HEK293T (cell line): ENCODE results near the gene RFC2.

Experiments
- CTCF ChIA-PET: fragments of 350-600 bp; formaldehyde crosslinking; extraction: SDS; loops from one replicate; lab custom pipeline; 2021; ENCODE audit warnings: antibody characterized with exemption, inconsistent platforms; lab: Yijun Ruan, JAX
- POLR2A ChIA-PET: fragments of 350-600 bp; formaldehyde crosslinking; extraction: SDS; loops from one replicate; lab custom pipeline; 2020; ENCODE audit warnings: antibody characterized with exemption, inconsistent platforms; lab: Yijun Ruan, JAX
- DNase-seq: peaks from one replicate; pipeline ENCODE4 v3.0.0; 2012; ENCODE audit warnings: mixed read lengths; ENCODE audit errors: extremely low spot score
- ARNT ChIP-seq: fragments of 450-650 bp; IDR thresholded peaks from 2 replicates; pipeline ENCODE4 v1.6.1; 2017; ENCODE audit warnings: mild to moderate bottlenecking
- BHLHE40 ChIP-seq: fragments of 450-650 bp; IDR thresholded peaks from 2 replicates; pipeline ENCODE4 v1.6.1; 2016; ENCODE audit warnings: mild to moderate bottlenecking, moderate library complexity, borderline replicate concordance
- CTBP1 ChIP-seq: fragments of 450-650 bp; IDR thresholded peaks from 2 replicates; pipeline ENCODE4 v1.6.1; 2016; ENCODE audit warnings: borderline replicate concordance
- ELF4 ChIP-seq: fragments of 450-650 bp; IDR thresholded peaks from 2 replicates; pipeline ENCODE4 v1.6.1; 2017; ENCODE audit warnings: antibody characterized with exemption
- FOXA1 ChIP-seq: fragments of 450-650 bp; IDR thresholded peaks from 2 replicates; pipeline ENCODE4 v1.6.1; 2016; ENCODE audit warnings: mild to moderate bottlenecking
- FOXK2 ChIP-seq: fragments of 450-650 bp; IDR thresholded peaks from 2 replicates; pipeline ENCODE4 v1.6.1; 2016; ENCODE audit warnings: mild to moderate bottlenecking
- FOXM1 ChIP-seq: fragments of 450-650 bp; IDR thresholded peaks from 2 replicates; pipeline ENCODE4 v1.6.1; 2017; ENCODE audit warnings: mild to moderate bottlenecking, borderline replicate concordance
- HDGF ChIP-seq: fragments of 450-650 bp; IDR thresholded peaks from 2 replicates; pipeline ENCODE4 v1.6.1; 2017; ENCODE audit warnings: antibody characterized with exemption, borderline replicate concordance
- L3MBTL2 ChIP-seq: fragments of 450-650 bp; conservative IDR thresholded peaks from 2 replicates; pipeline ENCODE4 v1.6.1; 2016; ENCODE audit warnings: mild to moderate bottlenecking
- LEF1 ChIP-seq: fragments of 450-650 bp; IDR thresholded peaks from 2 replicates; pipeline ENCODE4 v1.6.1; 2017; ENCODE audit warnings: mild to moderate bottlenecking, borderline replicate concordance
- NFRKB ChIP-seq: fragments of 450-650 bp; IDR thresholded peaks from 2 replicates; pipeline ENCODE4 v1.6.1; 2016; ENCODE audit warnings: mild to moderate bottlenecking, moderate library complexity
- SP1 ChIP-seq: fragments of 450-650 bp; IDR thresholded peaks from 2 replicates; pipeline ENCODE4 v1.6.1; 2017
- SUZ12 ChIP-seq: fragments of 450-650 bp; IDR thresholded peaks from 2 replicates; pipeline ENCODE4 v1.6.1; 2016; ENCODE audit warnings: mild to moderate bottlenecking
- TARDBP ChIP-seq: fragments of 450-650 bp; IDR thresholded peaks from 2 replicates; pipeline ENCODE4 v1.6.1; 2016
- ZNF384 ChIP-seq: fragments of 450-650 bp; IDR thresholded peaks from 2 replicates; pipeline ENCODE4 v1.6.1; 2016
- TF ChIP-seq, protein P1 (sequence below): fragments of 450-650 bp; IDR thresholded peaks from 2 replicates; pipeline ENCODE4 v1.6.1; 2016

The RFC2 gene

DNA sequence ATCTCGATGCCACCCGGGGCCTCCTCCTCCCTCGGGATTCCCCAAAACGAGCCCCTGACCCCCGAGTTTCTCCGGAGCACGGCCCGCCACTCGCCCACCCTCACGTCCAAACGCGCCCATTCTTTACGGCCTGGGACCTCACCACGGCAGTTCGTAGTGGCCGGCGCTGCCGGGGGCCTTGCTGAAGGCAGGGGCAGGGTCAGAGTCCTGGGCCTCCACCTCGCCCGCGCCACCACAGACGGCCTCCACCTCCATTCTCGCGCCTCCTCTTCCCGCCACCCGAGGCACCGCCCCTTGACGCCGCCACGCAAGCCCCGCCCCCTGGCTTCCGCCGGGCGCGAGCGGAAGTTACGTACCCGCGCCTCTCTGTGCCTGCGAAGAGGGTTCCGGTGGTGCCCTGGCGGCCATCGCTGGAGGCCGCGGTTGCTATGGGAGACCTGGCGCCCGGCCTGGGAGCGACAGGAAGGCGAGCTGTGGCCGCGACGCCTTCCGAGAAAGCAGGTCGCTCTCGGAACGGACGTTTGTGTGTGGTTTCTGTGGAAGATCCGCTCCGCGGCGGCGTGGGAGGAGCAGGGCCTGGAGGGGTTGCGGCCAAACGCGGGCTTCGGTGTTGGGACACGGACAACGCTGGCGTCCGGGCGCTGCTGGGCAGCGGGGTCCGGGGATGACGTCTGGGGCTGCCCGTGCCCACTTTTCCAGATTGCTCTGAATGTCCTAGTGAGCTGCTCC is at the start of gene RFC2:
Gene RFC2, minus strand, starts transcription at position 271 of the 729 bp plus-strand sequence. Its CDS starts 16 bp downstream, at position 255.
- no peak for TF ChIP-seq ARNT
- TF ChIP-seq ELF4: peak; percentile 32; the same call in 1 of the 2 replicates
- no peak for TF ChIP-seq FOXK2
- no peak for TF ChIP-seq ZNF384
- no peak; the same call in 1 of the 2 replicates for TF ChIP-seq CTBP1
- no peak for TF ChIP-seq SUZ12
- TF ChIP-seq NFRKB: no peak
- TF ChIP-seq, protein P1, sequence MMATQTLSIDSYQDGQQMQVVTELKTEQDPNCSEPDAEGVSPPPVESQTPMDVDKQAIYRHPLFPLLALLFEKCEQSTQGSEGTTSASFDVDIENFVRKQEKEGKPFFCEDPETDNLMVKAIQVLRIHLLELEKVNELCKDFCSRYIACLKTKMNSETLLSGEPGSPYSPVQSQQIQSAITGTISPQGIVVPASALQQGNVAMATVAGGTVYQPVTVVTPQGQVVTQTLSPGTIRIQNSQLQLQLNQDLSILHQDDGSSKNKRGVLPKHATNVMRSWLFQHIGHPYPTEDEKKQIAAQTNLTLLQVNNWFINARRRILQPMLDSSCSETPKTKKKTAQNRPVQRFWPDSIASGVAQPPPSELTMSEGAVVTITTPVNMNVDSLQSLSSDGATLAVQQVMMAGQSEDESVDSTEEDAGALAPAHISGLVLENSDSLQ: peak; percentile 85
- peak; percentile 82 for TF ChIP-seq L3MBTL2
- TF ChIP-seq HDGF: no peak
- no peak for TF ChIP-seq BHLHE40
- peak; percentile 99 for DNase-seq
- ChIA-PET POLR2A (interaction anchor here (0.6 kb wide), 1 partner anchor 33 kb away, joined by 4 read pairs; no protein-coding TSS in a partner anchor), CTCF (interaction anchor here (0.6 kb wide), 2 partner anchors 31 to 48 kb away, joined by 3 to 4 read pairs; no protein-coding TSS in a partner anchor)

DNA sequence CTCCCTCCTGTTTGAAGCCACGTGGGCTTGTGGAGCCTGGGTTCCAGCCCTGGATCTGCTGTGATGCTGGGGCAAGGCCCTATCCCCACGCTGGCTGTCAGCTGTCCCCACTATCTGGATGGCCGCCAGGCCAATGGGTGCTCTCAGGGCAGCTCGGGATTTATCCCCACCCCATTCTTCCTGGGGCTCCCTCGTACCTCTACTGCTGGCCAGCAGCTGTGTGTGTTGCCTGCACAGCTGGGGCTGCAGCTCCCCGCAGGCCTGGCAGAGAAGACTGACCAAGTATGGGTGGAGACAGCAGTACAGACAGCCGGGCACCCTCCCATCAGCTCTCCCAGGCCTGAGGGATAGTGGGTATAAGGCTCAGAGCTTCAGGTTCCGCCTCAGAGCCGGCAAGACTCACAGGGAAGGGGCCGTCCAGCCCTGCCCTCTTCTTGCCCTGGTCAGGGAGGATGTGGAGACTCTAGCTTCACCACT is 48.6 kb upstream of the RFC2 start:
- DNase-seq: no peak
- ChIA-PET CTCF (interaction anchor here (0.6 kb wide), 1 partner anchor 98 kb away, joined by 3 read pairs; no protein-coding TSS in a partner anchor), POLR2A (no interaction called here)
- TF ChIP-seq CTBP1: no peak
- TF ChIP-seq FOXK2: no peak
- no peak for TF ChIP-seq LEF1
- no peak for TF ChIP-seq SP1
- TF ChIP-seq L3MBTL2: no peak
- TF ChIP-seq BHLHE40: no peak
- no peak for TF ChIP-seq FOXA1
- TF ChIP-seq ELF4: no peak
- no peak for TF ChIP-seq SUZ12
- no peak for TF ChIP-seq NFRKB
- TF ChIP-seq ZNF384: no peak
- no peak for TF ChIP-seq FOXM1
- no peak for TF ChIP-seq HDGF
- no peak for TF ChIP-seq ARNT
- TF ChIP-seq, protein P1: no peak
- TF ChIP-seq TARDBP: no peak

DNA sequence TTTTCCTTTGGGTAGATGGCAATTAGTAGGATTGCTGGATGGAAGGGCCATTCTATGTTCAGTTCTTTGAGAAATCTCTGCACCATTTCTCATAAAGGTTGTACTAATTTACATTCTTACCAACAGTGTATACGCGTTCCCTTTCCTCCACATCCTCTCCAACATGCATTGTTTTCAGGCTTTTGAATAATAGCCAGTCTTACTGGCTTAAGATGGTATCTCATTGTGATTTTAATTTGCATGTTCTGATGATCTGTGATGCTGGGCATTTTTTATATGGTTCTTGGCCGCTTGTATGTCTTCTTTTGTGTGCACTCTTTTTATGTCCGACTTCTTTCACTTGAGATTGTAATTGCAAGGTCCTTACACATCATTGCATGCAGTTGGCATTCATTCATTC is 46.7 kb upstream of the RFC2 start:
- CTCF ChIA-PET: no interaction called here
- TF ChIP-seq SUZ12 (no peak), FOXK2 (no peak), ARNT (no peak)
- POLR2A ChIA-PET: no interaction called here
- no peak for DNase-seq

DNA sequence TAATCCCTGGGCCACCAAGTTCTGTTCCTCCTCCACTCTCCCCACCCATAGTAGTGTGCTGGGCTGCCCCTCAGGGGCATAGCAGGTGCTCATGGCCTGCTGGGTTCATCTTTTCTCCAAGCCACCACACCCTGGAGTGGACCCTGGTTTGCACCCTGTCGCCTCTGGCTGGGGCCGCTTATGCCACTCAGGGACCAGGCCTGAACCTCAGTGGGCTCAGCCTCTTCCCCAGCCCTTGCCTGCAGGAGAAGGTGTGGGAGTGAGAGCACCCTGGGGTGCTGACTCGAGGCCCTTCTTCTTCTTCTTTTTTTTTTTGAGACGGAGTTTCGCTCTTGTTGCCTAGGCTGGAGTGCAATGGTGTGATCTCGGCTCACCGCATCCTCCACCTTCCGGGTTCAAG is 45.2 kb upstream of the RFC2 start:
- TF ChIP-seq ZNF384: no peak
- TF ChIP-seq SUZ12: no peak
- no peak for TF ChIP-seq BHLHE40
- POLR2A ChIA-PET: no interaction called here
- no peak for DNase-seq
- CTCF ChIA-PET: no interaction called here

DNA sequence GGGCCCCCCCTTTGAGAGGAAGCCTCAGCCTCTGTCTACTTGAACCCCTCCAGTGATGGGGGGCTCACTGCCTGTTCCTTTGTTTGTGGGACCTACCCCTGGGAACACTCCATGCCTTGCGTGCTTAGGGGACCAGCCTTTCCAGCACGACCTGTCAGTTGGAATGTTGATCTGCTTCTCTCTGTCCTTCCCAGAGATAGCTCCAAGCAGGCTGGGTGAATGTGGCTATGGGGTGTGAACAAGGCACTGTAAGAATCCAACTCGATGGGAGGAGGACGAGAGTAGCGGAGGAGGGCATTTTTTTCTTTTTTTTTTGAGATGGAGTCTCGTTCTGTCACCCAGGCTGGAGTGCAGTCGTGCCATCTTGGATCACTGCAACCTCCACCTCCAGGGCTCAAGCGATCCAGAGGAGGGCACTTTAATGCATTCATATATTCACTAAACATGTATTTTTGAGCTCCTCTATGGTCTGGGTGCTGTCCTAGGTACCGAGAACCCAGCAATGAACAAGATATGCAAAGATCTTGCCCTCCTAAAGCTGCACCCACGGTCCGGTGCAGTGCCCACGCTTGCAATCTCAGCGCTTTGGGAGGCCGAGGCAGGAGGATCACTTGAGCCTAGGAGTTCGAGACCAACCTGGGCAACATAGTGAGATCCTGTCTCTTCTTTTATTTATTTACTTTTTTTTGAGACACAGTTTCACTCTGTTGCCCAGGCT is 43.5 kb upstream of the RFC2 start:
- TF ChIP-seq ZNF384 (no peak), ARNT (no peak), HDGF (no peak), BHLHE40 (no peak)
- ChIA-PET CTCF (interaction anchor here (0.7 to 1.3 kb wide), 2 partner anchors 104 to 106 kb away, joined by 3 to 4 read pairs; no protein-coding TSS in a partner anchor), POLR2A (no interaction called here)
- DNase-seq: no peak

DNA sequence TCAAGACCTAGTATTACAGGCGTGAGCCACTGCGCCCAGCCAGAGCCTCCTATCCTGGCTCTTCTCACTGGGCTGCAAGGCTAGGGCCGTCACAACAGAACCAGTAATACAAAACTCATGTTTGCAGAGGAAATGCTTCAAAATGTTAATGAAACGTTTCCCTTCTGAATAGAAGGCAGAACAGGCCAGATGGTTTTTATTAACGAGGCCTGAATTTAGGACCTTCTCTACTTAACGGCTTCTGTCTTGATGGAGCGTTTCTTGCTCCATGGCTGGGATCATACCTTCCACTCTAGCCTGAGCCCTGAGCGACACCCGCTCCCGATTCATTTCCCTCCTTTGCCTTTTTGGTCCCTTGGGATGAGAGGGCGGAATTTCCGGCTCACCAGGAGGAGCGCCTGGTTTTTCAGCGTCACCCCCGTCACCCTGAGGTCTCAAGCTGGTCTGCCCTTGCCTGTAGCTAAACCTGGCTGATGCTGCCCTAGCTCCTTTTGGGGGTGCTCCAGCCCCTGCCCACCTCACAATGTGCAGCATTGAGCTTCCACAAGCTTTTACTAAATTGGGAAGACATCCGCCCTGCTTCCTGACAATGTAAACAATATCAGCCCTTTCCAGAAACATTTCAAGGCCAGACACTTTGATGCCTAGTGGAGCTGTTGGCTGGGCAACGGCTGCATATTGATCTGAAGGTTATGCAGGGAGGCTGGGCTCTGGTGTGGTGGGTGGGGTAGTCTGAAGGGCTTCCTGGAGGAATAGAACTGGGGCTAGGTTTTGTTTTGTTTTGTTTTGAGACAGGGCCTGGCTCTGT is 40.2 kb upstream of the RFC2 start:
- DNase-seq: no peak

More for the DNA sequence above, 40.2 kb upstream of the RFC2 start:
- ChIA-PET CTCF (interaction anchor here (1.0 kb wide), 1 partner anchor 106 kb away, joined by 3 read pairs; no protein-coding TSS in a partner anchor), POLR2A (no interaction called here)
- TF ChIP-seq ZNF384 (no peak), FOXK2 (no peak), FOXM1 (no peak), CTBP1 (no peak), NFRKB (no peak), L3MBTL2 (no peak), SP1 (no peak), TARDBP (no peak), FOXA1 (no peak), ARNT (no peak), LEF1 (no peak), SUZ12 (no peak), ELF4 (no peak), BHLHE40 (no peak)
- TF ChIP-seq, protein P1: no peak
